Ovary (tissue), 3 donors: ENCODE measurements around the gene TEDC1.

Experiments
- POLR2A ChIP-seq: fragments of 450-650 bp; IDR thresholded peaks from one replicate; pipeline ENCODE4 v1.6.1; 2017; ENCODE audit warnings: antibody characterized with exemption, mild to moderate bottlenecking, moderate library complexity
- TF ChIP-seq, protein P1 (sequence below), 3 donors: fragments of 450-650 bp in 2 of 3; fragments of 200-600 bp in 1 of 3; IDR thresholded peaks; one replicate each; pipeline versions ENCODE4 v1.5.1 to v1.8.0; 2016 to 2022; ENCODE audit warnings: antibody characterized with exemption in 3 of 3, mild to moderate bottlenecking in 1 of 3
- donor health status: DM: no; HTN: no; CAD: no.

DNA sequence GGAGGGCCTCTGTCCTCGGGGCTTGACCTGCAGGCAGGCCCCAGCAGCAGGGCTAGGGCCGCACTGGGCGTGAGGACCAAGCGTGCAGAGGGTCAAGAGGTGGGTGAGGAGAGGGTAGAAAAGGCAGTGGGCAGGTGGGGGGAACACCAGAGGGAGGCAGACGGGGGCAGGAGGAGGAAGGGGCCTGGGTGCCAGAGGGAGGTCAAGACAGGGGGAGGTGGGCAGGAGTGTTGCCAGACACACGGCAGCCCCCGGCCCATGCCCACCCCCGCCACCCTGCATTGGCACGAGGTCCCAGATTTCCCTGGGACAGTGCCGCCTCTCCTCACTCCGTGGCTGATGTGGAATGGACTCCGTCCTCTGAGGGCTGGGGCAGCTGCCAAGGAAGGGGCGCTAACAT lies 43.5 kb downstream of the TEDC1 start:
- TF ChIP-seq, protein P1, sequence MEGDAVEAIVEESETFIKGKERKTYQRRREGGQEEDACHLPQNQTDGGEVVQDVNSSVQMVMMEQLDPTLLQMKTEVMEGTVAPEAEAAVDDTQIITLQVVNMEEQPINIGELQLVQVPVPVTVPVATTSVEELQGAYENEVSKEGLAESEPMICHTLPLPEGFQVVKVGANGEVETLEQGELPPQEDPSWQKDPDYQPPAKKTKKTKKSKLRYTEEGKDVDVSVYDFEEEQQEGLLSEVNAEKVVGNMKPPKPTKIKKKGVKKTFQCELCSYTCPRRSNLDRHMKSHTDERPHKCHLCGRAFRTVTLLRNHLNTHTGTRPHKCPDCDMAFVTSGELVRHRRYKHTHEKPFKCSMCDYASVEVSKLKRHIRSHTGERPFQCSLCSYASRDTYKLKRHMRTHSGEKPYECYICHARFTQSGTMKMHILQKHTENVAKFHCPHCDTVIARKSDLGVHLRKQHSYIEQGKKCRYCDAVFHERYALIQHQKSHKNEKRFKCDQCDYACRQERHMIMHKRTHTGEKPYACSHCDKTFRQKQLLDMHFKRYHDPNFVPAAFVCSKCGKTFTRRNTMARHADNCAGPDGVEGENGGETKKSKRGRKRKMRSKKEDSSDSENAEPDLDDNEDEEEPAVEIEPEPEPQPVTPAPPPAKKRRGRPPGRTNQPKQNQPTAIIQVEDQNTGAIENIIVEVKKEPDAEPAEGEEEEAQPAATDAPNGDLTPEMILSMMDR (IDR thresholded peaks at IDR 0.05), result no peak
- no peak for TF ChIP-seq POLR2A
